HG02973 (cell line): ENCODE results near the gene UTP18.
"Not testable (repeated sequence)": the region's sequence is repeated elsewhere in the genome, so short reads cannot be mapped to it uniquely, and the experiment has no call there.

Experiments used
- ATAC-seq: cut with Tn5 transposase; IDR thresholded peaks from one replicate; pipeline ENCODE4 v1.9.1; 2021; ENCODE audit warnings: moderate library complexity; ENCODE audit not compliant: unreplicated experiment

Gene UTP18

GRCh38 chr17:51260237-51261023, at the start of gene UTP18:
TSS of gene UTP18 (plus strand) at chr17:51260546. CDS start at chr17:51260585, 39 bp downstream.
- peak; percentile 57 for ATAC-seq

- ATAC-seq: no peak
These were observed 45.4 kb upstream of the UTP18 start for GRCh38 chr17:51214920-51215319.

GRCh38 chr17:51217946-51218345, 42.4 kb upstream of the UTP18 start:
- no peak for ATAC-seq

GRCh38 chr17:51221322-51221721, 39.0 kb upstream of the UTP18 start:
- ATAC-seq: no peak

- ATAC-seq: no peak
These were observed 35.7 kb upstream of the UTP18 start for GRCh38 chr17:51224402-51225262.

GRCh38 chr17:51225523-51225922, 34.8 kb upstream of the UTP18 start:
- not testable (repeated sequence) for ATAC-seq

- no peak for ATAC-seq
These were observed 32.2 kb upstream of the UTP18 start for GRCh38 chr17:51228161-51228560.

- no peak for ATAC-seq
These were observed 30.5 kb upstream of the UTP18 start for GRCh38 chr17:51229889-51230288.

GRCh38 chr17:51230306-51230705, 30.0 kb upstream of the UTP18 start:
- no peak for ATAC-seq

GRCh38 chr17:51231999-51232398, 28.3 kb upstream of the UTP18 start:
- ATAC-seq: no peak

GRCh38 chr17:51234162-51234561, 26.2 kb upstream of the UTP18 start:
- ATAC-seq: no peak

GRCh38 chr17:51238255-51238887, 22.0 kb upstream of the UTP18 start:
- ATAC-seq: peak; percentile 72

GRCh38 chr17:51240275-51240674, 20.1 kb upstream of the UTP18 start:
- no peak for ATAC-seq

GRCh38 chr17:51244041-51244440, 16.3 kb upstream of the UTP18 start:
- no peak for ATAC-seq

- ATAC-seq: no peak
These were observed 14.8 kb upstream of the UTP18 start for GRCh38 chr17:51245535-51245934.

- no peak for ATAC-seq
These were observed 10.0 kb upstream of the UTP18 start for GRCh38 chr17:51250314-51250840.

- no peak for ATAC-seq
These were observed 9.3 kb upstream of the UTP18 start for GRCh38 chr17:51251010-51251409.

GRCh38 chr17:51255673-51256072, 4.7 kb upstream of the UTP18 start:
- ATAC-seq: no peak

- ATAC-seq: no peak
These were observed 4.2 kb upstream of the UTP18 start for GRCh38 chr17:51256101-51256500.

- ATAC-seq: no peak
These were observed 2.9 kb upstream of the UTP18 start for GRCh38 chr17:51257150-51258081.
